Stimulated activated CD4-positive, alpha-beta T cell treated with anti-CD3 and anti-CD28 coated beads, Interleukin-1b, Interleukin-23, amount 100 ng/mL, for 48 hours (primary cell): ENCODE data around the gene THRB.

ENCODE experiments used
- DNase-seq: peaks from one replicate; pipeline ENCODE4 v3.0.0-alpha.2; 2020

Gene THRB

DNA sequence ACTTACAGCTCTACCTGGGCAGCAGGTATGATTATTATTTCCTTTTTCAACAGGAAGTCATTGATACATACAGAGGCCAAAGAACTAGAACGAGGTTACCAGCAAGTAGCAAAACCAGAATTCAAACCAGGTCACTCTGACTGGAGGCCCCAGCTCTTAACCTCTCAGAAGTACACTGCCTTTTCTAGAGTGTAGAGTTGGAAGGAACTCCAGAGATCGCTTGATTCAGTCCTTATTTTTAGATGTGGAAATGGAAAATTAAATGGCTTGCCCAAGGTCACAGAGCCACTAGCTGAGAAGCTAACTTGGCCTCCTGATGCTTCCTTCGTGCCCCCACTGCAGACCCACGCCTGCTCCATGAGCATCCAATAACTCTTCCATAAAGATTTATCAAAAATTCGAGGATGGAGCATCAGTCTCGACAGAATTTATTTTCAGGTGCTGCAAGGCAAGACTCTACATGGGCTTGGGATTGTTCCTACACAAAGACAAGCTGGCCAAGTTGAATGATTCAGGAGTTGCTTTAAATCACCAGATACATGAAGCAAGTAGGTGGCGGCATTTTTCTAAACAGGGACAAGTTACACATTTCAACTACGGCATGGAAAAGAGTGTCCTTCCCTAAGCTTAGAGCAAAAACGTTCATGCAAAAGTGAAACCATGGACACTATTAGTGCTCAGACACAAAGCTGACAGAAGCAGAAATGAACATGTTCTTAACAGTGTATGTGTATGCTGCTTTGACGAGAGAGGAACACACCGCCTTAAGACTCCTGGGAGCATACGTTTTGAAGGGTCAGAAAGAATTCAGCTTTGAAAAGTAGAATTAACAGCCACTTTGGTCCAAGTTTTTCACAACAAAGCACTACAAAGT, 235.7 kb downstream of the THRB start:
- DNase-seq = no peak

DNA sequence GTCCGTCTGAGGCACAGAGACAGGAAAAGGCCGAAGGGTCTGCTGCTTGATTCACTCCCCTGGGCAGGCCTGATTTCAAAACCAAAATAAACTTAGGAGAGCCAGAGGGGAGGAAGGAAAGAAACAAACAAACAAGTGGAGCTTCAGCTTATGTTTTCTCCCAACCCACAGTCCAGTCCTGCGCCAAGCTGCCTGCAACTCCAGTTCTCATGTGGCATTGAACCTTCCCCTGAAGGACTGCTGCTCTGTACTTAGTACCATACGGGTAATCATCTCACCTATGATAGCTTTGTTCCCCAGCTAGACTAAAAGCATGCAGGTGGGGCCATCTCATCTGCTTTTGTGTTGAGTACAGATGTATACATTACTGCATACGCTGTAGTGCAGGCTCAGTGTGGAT, 236.4 kb downstream of the THRB start:
- DNase-seq = no peak

GRCh38 chr3:24255414-24255813, 239.2 kb downstream of the THRB start:
- DNase-seq = no peak

DNA sequence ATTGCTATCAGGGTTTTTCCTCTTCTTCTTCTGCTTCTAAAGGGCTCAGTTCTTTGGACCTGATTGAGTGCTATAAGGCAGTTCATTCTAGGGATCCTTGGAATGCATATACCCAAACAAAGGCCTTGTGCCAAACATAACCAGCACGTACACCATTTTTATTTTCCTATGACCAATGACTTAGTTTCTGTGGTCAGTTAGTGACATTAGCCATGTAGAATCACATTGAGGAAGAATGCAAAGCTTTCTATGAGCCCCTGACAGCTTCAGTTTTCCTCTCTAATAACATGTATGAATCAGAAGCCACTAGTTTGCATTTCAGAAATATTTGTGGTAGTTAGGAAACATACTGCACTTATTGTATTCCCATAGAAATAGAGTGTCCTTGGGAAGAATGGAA, 240.0 kb downstream of the THRB start:
- no peak for DNase-seq

- no peak for DNase-seq
These were observed 241.3 kb downstream of the THRB start for GRCh38 chr3:24253336-24253735.

DNA sequence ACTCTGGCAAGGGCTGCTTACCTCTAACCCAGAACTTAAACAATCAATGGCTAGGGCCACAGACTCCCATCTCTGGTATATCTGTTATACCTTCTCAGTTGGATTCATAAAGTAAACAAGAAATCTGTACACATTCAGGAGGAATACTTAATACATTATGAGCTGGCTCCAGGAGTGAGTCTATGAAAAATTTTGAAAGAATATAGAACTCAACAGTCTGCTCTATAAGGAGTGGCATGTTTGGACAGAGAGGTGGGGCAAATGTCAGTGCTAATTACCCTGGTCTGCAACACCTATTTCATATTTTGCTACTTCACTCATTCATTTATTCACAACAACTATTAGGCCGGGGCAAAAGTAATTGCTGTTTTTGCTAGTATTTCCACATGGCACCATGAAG, 245.1 kb downstream of the THRB start:
- DNase-seq = no peak

DNA sequence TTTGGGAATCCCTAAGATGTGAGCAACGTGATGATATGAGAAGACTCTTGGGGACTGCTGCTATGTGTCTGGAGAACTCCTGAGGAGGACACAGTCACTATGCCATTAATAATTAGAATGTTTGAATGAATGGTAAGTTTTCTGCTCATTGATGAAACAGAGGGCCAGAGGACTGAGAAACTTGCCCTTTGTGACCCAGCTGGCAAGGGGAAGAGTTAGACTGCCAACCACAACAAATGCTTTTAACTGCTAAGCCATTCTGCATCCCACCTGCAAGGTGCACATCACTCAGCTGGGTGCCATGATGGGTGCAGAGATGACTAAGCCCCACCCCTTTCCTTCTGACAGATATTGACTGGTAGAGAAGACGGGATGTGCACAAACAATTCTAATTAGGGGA, 249.6 kb downstream of the THRB start:
- no peak for DNase-seq

DNA sequence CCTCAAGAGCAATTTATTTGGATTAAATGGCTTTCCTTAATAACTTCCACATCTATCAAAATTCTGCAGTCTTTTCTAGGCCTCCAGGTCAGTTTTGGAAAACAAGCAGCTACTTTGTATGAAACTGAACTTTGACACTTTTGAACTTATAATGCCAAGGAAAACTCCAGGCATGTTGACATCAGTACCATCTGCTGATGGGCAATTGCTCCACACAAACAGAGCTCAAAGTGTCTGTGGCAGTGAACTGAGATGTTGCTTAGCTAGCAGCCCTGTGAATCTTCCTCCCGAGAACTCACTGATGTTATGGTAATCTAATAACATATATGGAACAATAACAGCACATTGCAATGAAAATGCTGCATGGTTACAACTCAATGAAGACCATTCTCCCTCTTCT, 250.2 kb downstream of the THRB start:
- DNase-seq = no peak

DNA sequence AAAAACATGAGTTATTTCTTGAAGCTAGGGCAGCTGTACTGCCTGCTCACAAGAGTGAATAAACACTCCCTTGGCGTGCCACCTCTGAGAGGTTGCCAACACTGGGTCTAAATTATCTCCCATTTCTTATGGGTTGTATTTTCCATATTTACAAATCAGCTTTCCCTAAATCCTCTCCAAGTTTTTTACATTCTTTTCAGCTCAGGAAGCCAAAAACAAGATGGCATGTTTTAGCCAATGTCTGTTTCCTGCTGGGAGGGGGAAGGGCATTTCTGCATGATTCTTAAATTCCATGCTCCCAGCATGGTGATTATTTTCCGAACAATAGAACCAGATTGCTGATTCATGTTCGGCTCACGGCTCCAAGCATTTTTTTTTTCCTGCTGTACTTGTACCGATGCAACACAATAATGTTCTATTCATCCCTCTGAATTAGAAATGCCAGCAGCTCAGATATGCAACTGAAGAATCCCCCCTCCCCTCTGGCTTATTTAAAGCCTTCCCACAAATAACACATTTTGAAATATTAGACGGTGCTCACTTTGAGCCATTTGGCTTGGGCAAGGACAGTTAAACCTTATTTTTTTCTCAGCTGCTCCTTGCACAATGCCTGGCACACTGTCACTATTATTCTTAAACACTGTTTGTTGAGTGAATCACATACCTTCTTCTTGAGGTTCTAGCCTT, 252.5 kb downstream of the THRB start:
- DNase-seq = no peak

DNA sequence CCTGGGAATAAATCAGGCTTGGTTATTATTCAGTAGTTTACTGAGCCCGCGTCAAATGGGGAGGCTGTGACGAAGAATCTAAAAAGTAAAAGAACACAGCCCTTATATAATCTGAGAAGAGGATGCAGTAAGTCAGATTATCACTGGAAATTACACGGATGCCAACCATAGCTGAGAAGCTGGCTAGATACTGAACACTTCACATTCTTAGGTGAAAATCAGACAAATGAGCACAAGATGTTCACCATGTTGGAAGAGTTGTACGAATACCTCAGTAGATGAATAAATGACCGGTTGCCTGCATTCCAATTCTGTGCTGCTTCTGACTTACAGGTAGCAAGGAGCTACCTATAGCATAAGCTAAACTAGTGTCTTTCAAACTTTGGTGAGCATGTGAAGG, 254.3 kb downstream of the THRB start:
- DNase-seq = no peak

- DNase-seq = no peak
These were observed 256.5 kb downstream of the THRB start for GRCh38 chr3:24237971-24238706.

- DNase-seq = no peak
These were observed 259.5 kb downstream of the THRB start for GRCh38 chr3:24235121-24235520.

DNA sequence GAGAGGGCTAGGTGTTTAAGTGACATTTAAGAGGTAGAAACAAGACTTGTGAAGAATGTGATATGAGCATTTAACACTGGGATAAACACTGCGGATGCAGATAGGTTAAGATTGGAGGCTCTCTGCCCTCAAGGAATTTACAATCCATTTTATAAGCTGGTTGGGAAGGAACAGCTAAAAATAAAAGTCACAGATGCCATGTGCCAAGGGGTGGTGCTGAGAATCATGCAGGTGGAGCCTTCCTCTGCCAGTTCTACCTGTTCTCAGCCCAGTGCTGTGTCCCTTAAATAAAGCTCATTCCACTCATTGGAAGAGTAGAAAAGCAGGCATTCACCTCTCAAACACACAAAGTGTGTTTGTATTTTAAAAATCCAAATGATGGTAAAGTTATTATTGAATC, 261.9 kb downstream of the THRB start:
- no peak for DNase-seq

DNA sequence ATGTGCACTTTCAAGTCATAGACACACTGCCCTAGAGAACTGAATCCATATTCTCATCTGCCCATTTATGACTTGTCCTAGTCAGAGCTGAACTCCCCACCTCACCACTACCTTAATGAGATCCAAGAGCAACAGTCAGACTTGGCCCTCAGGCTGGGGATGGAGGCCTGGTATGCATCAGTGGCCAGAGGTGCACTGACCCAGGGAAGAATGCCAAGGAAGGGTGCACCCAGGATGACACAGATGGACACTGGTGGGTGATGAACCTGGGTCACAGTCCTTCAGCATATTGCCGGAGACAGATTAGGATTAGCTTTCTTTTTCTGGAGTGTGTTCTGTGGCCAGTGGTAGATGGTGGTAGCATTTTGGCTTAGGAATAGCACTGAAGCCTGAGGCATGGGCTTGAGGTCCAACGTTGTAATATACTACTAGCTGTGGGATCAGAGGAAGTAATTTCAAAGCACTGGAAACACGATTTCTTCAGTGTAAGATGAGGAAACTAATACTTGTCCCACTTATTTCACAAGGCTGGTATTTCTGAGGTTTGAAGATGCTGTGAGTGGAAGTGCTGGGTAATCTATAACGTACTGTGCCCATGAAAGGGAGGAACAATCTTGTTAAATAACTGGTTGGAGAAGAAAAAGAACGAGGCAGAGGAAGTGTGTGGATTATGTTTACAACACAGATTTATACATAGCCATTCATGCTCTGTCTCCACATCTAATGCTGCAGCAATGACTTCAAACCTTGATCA, 265.0 kb downstream of the THRB start:
- DNase-seq = no peak

- no peak for DNase-seq
These were observed 267.0 kb downstream of the THRB start for GRCh38 chr3:24227635-24228034.

- DNase-seq = no peak
These were observed 268.3 kb downstream of the THRB start for GRCh38 chr3:24226397-24226796.

- DNase-seq = no peak
These were observed 269.2 kb downstream of the THRB start for GRCh38 chr3:24225385-24225950.

DNA sequence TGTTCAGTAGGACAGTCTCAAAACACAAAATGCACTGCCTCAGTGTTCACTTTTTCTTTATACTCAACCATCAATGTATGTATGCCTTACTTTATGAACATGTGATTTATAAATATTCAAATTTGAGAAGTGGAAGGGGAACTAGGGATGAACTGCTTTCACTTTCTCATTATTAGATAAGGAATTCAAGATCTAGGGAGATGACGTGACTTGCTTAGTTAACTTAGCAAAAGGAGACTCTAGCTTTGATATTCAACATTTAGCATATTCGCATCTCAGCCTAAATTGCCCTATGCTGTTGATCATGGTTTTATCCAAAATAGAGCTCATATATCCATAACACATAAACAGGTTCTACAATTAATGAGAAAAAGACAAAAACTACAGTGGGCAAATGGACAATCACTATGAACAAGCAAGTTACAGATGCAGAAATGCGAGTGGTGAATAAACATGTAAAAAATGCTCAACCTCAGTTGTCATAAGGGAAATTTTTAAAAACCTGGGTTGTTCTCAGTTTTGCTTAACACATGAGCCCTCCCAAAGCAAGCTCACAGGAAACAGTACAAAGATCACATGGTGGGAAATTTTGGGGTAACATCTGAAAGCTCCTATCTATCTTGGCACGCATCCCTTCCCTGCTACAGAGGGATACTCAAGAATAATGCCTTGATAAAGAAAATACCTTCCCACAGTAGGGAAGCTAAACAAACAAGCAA, 269.8 kb downstream of the THRB start:
- no peak for DNase-seq

DNA sequence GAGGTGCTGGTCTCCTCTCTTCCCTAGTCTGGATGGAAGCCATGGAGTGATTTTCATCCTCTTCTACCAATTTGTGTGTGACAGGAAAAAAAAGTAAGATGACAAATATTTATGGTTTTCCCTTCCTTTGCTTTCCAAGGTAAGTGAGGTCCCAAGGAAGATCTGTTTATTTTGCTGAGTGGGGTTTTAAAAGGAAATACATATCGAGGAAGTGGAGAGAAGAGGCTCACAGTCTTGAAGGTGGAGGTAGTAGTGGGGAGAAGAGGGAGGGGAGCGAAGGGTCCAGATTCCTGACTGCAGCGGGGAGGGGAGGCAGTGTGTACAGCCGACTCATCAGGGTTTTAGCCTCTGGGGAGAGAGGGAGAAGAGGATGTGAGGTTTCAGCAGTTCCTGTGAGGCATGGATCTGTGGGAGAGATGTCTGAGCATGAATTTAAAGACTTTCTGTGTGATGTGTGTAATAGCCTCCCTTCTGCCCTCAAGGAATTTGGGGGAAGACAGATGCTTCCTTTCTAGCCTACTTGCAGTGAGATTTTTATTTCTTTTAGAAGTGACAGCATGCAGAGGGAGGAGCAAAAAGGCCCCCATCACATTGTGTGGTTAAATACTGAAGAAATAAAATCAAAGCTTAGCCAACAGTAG, 272.4 kb downstream of the THRB start:
- DNase-seq = no peak

GRCh38 chr3:24220859-24221657, 273.6 kb downstream of the THRB start:
- DNase-seq = no peak

- DNase-seq = no peak
These were observed 279.1 kb downstream of the THRB start for GRCh38 chr3:24215502-24215901.
